GM18502 (cell line): ENCODE data around the gene ZC2HC1B.

Experiments
- ATAC-seq: cut with Tn5 transposase; IDR thresholded peaks from one replicate; pipeline ENCODE4 v1.9.1; 2021; ENCODE audit warnings: mild to moderate bottlenecking; ENCODE audit not compliant: unreplicated experiment, poor library complexity

ZC2HC1B gene

GRCh38 chr6:143958839-143959399 lies 94.6 kb downstream of the ZC2HC1B start:
- ATAC-seq: no peak

DNA sequence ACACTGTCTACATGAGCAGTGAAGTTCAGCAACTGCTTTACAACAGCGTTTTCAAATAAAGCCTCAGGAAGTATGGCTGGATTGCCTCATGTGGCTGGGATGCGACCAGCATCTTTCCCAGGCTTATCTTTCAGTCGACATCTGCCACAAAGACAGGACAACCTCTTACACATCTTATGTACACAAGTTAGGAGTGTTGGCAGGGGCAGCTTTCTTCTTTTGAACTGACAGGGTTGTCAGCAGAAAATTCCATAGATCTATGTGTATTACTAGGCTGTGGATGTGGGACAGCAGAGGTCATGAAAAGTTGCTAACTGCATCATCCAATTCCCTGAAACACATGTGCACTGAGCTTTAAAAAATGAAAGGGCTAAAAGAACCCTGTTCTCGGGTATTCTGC lies 95.7 kb downstream of the ZC2HC1B start:
- ATAC-seq: no peak

DNA sequence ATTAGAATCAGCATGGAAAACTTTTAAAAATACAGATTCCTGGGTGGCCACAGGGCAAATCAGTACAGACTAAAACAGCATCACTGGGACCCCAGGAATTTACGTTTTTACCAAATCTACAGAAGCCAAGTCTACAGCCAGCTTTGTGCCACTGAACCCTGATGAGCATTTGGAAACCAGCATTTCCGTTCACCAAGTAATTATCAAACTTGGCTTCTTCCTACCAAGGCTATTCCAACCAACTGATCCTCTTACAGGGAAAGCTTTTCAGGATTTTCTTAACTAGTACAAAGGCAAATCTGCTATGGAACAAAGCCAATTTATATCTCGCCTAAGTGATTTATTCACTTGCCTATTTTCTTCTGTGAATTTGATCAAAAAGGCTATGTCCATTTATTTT lies 96.8 kb downstream of the ZC2HC1B start:
- no peak for ATAC-seq

DNA sequence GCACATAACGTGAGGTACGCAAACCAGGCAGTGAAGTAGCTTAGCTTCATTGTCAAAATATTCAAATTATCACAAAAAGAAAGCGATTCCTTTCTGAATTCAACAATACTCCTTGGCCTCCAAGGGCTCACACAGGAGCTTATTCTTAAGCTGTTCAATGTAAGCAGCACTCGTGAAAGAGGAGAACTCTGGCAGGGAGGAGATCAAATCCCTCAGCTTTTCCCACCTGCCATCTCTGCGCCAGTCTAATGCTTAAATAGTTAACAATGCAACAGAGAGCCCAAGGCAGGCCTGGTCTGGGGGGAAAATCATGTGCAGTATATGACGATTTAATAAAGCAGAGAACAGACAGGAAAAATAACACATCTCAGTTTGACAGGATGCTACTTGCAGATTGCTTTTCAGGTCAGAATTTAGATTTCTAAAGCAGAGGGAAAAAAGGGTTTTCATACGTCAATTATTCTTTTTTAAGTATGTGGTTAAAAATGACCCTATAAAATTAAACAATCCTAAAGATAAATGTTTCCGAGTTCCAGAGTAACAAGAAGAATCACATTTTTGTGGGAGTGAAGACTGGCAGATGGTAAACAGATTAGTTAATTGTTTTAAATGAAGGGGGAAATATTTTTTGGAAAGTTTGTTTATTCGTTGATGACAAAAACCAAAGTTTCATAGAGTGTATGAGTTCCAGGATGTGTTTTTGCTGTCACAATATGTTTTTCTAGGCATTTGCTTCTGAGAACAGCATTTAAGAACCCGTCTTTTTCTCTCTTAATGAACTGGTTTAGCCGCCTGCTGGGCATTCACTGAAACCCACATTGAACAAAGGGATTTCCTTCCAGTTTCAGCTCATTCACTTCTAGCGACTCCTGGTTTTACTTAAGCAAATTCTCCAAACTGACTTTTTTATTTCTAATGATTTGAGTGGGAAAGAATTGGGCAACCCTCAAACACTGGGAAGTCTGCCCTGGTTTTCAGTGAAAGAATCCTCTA lies 97.9 kb downstream of the ZC2HC1B start:
- no peak for ATAC-seq

- ATAC-seq: no peak
These were observed 99.1 kb downstream of the ZC2HC1B start for GRCh38 chr6:143963158-143963919.

DNA sequence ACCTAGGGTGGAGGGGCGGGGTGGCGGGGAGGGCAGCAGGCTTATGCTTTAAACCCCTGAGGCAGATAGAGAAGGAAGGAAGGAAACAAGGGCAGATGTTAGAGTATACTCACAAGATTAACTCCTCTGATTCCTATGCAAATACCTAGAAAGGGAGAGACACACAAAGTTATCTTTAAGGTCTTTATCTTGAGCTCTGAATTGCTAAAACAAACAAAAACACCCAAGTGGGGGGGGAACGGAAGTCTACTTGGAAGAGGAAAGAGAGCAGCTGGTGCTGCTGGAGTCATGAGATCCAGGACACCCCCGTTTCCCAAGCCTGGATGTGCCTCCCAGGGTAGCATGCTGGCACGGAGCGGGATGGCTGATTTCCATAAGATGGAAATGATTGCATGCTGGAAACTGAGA lies 100.4 kb downstream of the ZC2HC1B start:
- no peak for ATAC-seq

- ATAC-seq: no peak
These were observed 101.4 kb downstream of the ZC2HC1B start for GRCh38 chr6:143965503-143966171.

- ATAC-seq: no peak
These were observed 102.0 kb downstream of the ZC2HC1B start for GRCh38 chr6:143966312-143966711.

GRCh38 chr6:143967706-143968376 lies 103.6 kb downstream of the ZC2HC1B start:
- no peak for ATAC-seq

- no peak for ATAC-seq
These were observed 104.8 kb downstream of the ZC2HC1B start for GRCh38 chr6:143969077-143969476.

DNA sequence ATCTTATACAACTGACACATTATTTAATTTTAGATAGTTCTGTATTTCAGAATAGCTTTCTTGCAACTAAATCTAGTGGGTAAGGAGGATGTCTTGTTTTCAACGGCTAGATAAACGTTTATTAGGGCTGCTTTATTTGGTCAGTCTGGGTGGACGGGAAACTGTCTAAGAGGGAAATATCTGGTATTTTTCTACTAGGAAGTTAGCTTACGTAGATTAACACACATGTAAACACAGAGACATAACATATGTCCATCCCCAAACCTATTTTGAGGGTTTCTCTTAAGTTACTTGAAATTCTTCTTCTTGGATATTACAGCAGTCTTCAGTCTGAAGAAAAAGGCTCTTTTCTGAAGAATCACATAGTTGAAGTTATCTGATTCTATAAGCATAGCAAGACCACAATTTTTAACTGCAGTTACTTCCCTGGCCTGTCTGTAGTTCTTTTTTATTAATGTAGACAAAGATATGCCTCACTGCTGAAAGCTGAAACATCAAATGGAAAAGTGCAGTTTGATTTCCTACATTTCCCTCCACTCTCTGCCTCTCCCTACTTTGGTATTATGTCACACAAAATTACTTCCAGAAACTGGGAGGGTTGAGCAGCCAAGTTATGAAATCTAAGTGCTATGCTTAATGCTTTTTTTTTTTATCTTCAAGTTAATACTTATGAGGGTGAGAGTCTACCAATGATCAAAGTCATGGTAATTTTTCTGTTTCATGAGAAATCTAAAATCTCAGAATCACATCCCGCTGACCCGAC lies 106.4 kb downstream of the ZC2HC1B start:
- no peak for ATAC-seq

DNA sequence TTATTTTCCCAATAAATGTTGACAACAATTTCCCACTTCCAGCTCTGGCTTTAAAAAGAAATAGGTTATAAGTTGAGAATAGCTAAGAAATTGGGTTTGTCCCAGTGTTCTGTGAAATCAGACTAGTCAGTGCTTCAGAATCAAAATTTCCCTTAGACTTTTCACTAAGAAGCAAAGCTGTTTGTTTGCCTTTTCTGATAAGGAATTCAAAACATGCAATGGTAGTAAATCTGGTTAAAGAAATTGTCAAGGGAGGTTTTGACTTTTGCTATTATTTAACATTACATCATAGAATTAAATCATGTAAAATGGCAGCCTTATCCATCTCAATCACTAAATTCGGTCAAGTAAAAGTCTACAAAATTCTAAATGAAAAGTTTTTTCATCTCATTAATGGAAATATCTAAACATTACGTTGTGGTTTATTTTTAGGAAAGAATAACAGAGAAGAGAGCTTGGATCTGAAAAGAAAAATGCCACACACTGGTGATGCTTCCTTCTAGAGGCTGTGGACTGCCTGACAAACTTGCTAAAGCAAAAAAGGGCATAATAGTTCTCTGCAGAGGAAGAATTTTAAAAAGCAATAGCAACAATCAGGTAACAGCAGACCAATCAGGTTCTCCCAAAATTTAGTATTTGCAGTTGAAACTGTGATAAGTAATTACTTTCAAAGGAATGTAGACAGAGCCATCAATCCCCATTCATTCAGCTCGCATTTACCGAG lies 107.4 kb downstream of the ZC2HC1B start:
- ATAC-seq: no peak

GRCh38 chr6:143973097-143973966 lies 109.1 kb downstream of the ZC2HC1B start:
- ATAC-seq: no peak

- no peak for ATAC-seq
These were observed 109.8 kb downstream of the ZC2HC1B start for GRCh38 chr6:143974089-143974488.

GRCh38 chr6:143976806-143977349 lies 112.6 kb downstream of the ZC2HC1B start:
- ATAC-seq: no peak

GRCh38 chr6:143980921-143981320 lies 116.6 kb downstream of the ZC2HC1B start:
- ATAC-seq: no peak

GRCh38 chr6:143982968-143983367 lies 118.7 kb downstream of the ZC2HC1B start:
- ATAC-seq: no peak
